OCI-LY1 (cell line): ENCODE measurements around the gene PRKCZ.

ENCODE experiments used
- H2AFZ ChIP-seq: fragments of 200-600 bp; sonication (generic), shearing (Covaris generic); 2 replicates; pipeline ENCODE4 v1.6.0; 2014; ENCODE audit warnings: antibody characterized with exemption, mild to moderate bottlenecking, low read length
- H3F3A ChIP-seq: fragments of 200-600 bp; sonication (generic), shearing (Covaris generic); 2 replicates; pipeline ENCODE4 v1.6.0; 2014; ENCODE audit warnings: mild to moderate bottlenecking, antibody characterized with exemption, low read length, moderate library complexity; ENCODE audit not compliant: insufficient read depth
- H3K27ac ChIP-seq: fragments of 200-600 bp; sonication (generic); 2 replicates; pipeline ENCODE4 v1.5.1; 2014; ENCODE audit warnings: low read length, mixed run types, mild to moderate bottlenecking, low read depth; ENCODE audit not compliant: poor library complexity, severe bottlenecking
- H3K27me3 ChIP-seq: fragments of 200-600 bp; sonication (generic); 2 replicates; pipeline ENCODE4 v1.6.0; 2014; ENCODE audit warnings: antibody characterized with exemption, mild to moderate bottlenecking, low read length, moderate library complexity; ENCODE audit not compliant: insufficient read depth
- H3K36me3 ChIP-seq: fragments of 200-600 bp; sonication (generic); 2 replicates; pipeline ENCODE4 v1.6.1; 2014; ENCODE audit warnings: mild to moderate bottlenecking, antibody characterized with exemption, low read length, moderate library complexity, mixed read lengths; ENCODE audit not compliant: insufficient read depth
- H3K4me1 ChIP-seq: fragments of 200-600 bp; sonication (generic); 2 replicates; pipeline ENCODE4 v1.5.1; 2014; ENCODE audit warnings: mild to moderate bottlenecking, low read length, moderate library complexity; ENCODE audit not compliant: insufficient read depth, severe bottlenecking
- H3K4me2 ChIP-seq: fragments of 200-600 bp; sonication (generic), shearing (Covaris generic); 2 replicates; pipeline ENCODE4 v1.6.1; 2014; ENCODE audit warnings: low read length
- H3K4me3 ChIP-seq: fragments of 200-600 bp; sonication (generic); 2 replicates; pipeline ENCODE4 v1.5.1; 2014; ENCODE audit warnings: low read length, low read depth, mild to moderate bottlenecking, mixed read lengths; ENCODE audit not compliant: poor library complexity, severe bottlenecking
- H3K79me2 ChIP-seq: fragments of 200-600 bp; shearing (Covaris generic); 2 replicates; pipeline ENCODE4 v1.6.1; 2016; ENCODE audit warnings: mixed run types, low read length, mixed read lengths; ENCODE audit not compliant: insufficient read depth
- H3K9ac ChIP-seq: fragments of 200-600 bp; sonication (generic), shearing (Covaris generic); 2 replicates; pipeline ENCODE4 v1.6.1; 2014; ENCODE audit warnings: mild to moderate bottlenecking, low read length, mixed read lengths
- H3K9me2 ChIP-seq: fragments of 200-600 bp; sonication (generic), shearing (Covaris generic); 2 replicates; pipeline ENCODE4 v1.6.1; 2014; ENCODE audit warnings: low read depth, mild to moderate bottlenecking, low read length, mixed read lengths
- H3K9me3 ChIP-seq: fragments of 200-600 bp; shearing (Covaris generic); 2 replicates; pipeline ENCODE4 v1.6.1; 2014; ENCODE audit warnings: low read length, mixed read lengths
- H4K20me1 ChIP-seq: fragments of 200-600 bp; sonication (generic), shearing (Covaris generic); 2 replicates; pipeline ENCODE4 v1.6.0; 2016; ENCODE audit warnings: mild to moderate bottlenecking, low read length; ENCODE audit not compliant: insufficient read depth
- EZH2 ChIP-seq: fragments of 200-600 bp; sonication (generic), shearing (Covaris generic); IDR thresholded peaks from 2 replicates; pipeline ENCODE4 v1.8.0; 2017; ENCODE audit warnings: borderline replicate concordance, mixed run types, mild to moderate bottlenecking, antibody characterized with exemption, low read length, moderate library complexity, mixed read lengths
- TF ChIP-seq, protein P1 (sequence below): fragments of 200-600 bp; sonication (generic), shearing (Covaris generic); IDR thresholded peaks from 2 replicates; pipeline ENCODE4 v1.5.1; 2017; ENCODE audit warnings: mild to moderate bottlenecking, antibody characterized with exemption, low read length, moderate library complexity, mixed read lengths

PRKCZ gene

DNA sequence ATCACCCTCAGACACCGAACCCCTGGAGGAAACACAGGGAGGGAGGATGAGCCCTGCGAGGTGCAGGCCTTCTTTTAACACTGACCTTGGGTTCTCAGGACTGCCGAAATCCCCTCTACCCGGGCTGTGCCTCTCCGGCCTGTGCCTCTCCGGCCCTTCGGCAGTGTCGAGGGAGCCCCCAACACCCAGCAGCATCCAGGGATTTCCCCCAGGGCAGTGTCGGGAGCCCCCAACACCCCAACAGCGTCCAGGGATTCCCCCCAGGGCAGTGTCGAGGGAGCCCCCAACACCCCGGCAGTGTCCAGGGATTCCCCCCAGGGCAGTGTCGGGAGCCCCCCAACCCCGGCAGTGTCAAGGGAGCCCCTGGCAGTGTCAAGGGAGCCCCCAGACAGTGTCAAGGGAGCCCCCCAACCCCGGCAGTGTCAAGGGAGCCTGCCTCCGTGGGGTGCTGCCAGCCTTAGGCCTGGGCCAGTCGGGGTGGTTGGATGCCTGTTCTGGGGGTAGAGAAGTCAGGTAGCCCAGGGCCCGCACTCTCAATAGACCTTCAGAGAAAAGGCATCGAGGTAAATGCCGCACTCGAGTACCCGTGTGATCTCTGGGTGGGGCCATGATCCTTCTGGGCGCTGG is 57.5 kb downstream of the PRKCZ start:
- TF ChIP-seq, protein P1, sequence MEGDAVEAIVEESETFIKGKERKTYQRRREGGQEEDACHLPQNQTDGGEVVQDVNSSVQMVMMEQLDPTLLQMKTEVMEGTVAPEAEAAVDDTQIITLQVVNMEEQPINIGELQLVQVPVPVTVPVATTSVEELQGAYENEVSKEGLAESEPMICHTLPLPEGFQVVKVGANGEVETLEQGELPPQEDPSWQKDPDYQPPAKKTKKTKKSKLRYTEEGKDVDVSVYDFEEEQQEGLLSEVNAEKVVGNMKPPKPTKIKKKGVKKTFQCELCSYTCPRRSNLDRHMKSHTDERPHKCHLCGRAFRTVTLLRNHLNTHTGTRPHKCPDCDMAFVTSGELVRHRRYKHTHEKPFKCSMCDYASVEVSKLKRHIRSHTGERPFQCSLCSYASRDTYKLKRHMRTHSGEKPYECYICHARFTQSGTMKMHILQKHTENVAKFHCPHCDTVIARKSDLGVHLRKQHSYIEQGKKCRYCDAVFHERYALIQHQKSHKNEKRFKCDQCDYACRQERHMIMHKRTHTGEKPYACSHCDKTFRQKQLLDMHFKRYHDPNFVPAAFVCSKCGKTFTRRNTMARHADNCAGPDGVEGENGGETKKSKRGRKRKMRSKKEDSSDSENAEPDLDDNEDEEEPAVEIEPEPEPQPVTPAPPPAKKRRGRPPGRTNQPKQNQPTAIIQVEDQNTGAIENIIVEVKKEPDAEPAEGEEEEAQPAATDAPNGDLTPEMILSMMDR, result no peak
- TF ChIP-seq EZH2, result no peak
- H3F3A ChIP-seq, result no peaks in the 10 kb centered on the region
- no peaks in the 10 kb centered on the region for H3K9me2 ChIP-seq
- no peak overlapping the region for H3K4me2 ChIP-seq
- no peaks in the 10 kb centered on the region for H3K9me3 ChIP-seq
- H3K9ac ChIP-seq, result no peak overlapping the region
- no peak overlapping the region for H2AFZ ChIP-seq
- H3K27ac ChIP-seq, result no peak overlapping the region
- no peaks in the 10 kb centered on the region for H3K79me2 ChIP-seq
- H3K4me3 ChIP-seq, result no peak overlapping the region
- no peaks in the 10 kb centered on the region; the same call in 1 of the 2 replicates for H3K27me3 ChIP-seq
- no peaks in the 10 kb centered on the region for H4K20me1 ChIP-seq
- no peaks in the 10 kb centered on the region for H3K36me3 ChIP-seq
- H3K4me1 ChIP-seq, result no peaks in the 10 kb centered on the region

DNA sequence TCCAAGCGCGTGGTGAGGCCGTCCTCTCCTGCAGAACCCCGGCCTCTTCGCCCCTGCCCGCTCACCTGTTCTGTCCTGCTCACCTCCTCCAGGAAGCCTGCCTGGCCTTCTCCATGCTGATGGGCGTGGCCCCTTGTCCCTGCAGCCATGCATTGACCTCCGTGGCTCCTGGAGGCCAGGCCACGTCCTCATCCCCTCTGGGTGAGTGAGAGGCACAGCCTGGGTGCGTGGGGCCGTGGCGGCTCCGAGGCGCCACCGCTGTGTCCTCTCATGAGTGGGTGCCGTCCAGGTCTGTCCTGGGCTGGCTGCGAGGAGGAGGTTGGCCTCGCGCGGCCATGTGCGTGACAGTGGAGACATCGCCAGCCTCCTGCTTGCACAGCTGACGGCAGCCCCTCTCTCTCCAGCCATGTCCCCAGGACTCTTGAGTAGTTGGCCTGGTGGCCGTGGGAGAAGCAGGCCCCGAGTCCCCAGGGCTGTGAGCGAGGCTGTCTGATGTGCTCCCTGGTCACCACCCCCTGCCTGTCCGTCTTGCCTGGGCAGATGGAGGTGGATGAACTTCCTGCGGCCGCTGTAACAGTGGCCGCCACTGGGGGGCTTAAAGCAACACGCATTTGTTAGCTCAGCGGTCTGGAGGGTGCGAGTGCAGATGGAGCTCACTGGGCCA is 58.1 kb downstream of the PRKCZ start:
- no peaks in the 10 kb centered on the region for H3K4me1 ChIP-seq
- H3K4me2 ChIP-seq, result no peak overlapping the region
- H3F3A ChIP-seq, result no peaks in the 10 kb centered on the region
- H3K79me2 ChIP-seq, result no peaks in the 10 kb centered on the region
- H3K9me2 ChIP-seq, result no peaks in the 10 kb centered on the region
- H2AFZ ChIP-seq, result no peak overlapping the region
- no peaks in the 10 kb centered on the region for H3K36me3 ChIP-seq
- no peak overlapping the region for H3K9ac ChIP-seq
- no peak overlapping the region for H3K4me3 ChIP-seq
- no peaks in the 10 kb centered on the region for H3K9me3 ChIP-seq
- no peak for TF ChIP-seq EZH2
- TF ChIP-seq, protein P1, result peak; percentile 54
- H3K27ac ChIP-seq, result no peak overlapping the region
- H4K20me1 ChIP-seq, result no peaks in the 10 kb centered on the region
- peaks cover 4% of the 10 kb centered on the region for H3K27me3 ChIP-seq

DNA sequence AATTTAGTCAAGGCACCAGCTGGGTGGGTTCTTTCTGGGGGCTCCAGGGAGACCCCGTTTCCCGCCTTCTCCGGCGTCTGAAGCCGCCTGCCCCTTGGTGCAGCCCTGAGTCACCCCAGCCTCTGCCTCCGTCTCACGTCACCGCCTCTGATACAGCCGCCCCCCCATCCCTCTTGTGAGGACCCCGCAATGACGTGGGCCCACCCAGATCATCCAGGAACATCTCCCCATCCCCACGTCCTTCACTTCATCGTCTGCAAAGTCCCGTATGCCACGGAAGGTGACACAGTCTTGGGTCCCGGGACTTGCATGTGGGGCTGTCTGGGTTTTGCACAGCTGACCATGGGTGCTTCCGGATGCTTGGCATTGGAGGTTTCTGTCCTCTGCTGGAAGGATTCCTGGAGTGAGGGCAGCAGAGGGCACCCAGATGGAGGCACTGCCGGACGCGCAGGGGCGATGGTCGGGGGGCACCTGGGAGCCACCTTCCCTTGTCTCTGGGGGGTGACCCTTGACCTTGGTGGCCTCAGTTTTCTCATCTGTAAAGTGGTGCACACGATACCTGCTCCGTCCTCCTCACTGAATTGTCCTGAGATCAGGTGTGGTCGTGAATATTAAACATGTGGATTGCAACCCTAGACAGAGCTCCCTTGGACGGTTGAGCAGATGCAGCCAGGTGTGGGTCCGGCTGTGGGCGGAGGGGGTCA is 58.8 kb downstream of the PRKCZ start:
- Histone ChIP-seq H2AFZ (no peak overlapping the region), H3K9me3 (no peaks in the 10 kb centered on the region), H3K27ac (no peak overlapping the region), H3K79me2 (no peaks in the 10 kb centered on the region), H3K9me2 (no peaks in the 10 kb centered on the region), H3K27me3 (peaks cover 8% of the 10 kb centered on the region), H3K9ac (no peak overlapping the region), H3K4me2 (no peak overlapping the region), H3F3A (no peaks in the 10 kb centered on the region), H3K4me3 (no peak overlapping the region), H3K36me3 (no peaks in the 10 kb centered on the region), H4K20me1 (no peaks in the 10 kb centered on the region), H3K4me1 (no peaks in the 10 kb centered on the region)
- TF ChIP-seq EZH2, result no peak
- TF ChIP-seq, protein P1, result no peak
